ENCODE data around the gene RERE.
"Not testable (repeated sequence)": the region's sequence is repeated elsewhere in the genome, so short reads cannot be mapped to it uniquely, and the experiment has no call there.

RERE gene

GRCh38 chr1:8633741-8634501, 183.5 kb downstream of the RERE start:
- no peak for DNase-seq (ENCODE audit: low spot score)

- DNase-seq (ENCODE audit: low spot score) = no peak
Observed at GRCh38 chr1:8632102-8632501, 185.3 kb downstream of the RERE start.

GRCh38 chr1:8631163-8631562, 186.3 kb downstream of the RERE start:
- no peak for DNase-seq (ENCODE audit: low spot score)

GRCh38 chr1:8629241-8630091, 188.0 kb downstream of the RERE start:
- DNase-seq (ENCODE audit: low spot score) = peak; percentile 57

GRCh38 chr1:8628606-8629005, 188.8 kb downstream of the RERE start:
- no peak for DNase-seq (ENCODE audit: low spot score)

- no peak for DNase-seq (ENCODE audit: low spot score)
Observed at GRCh38 chr1:8627728-8628127, 189.7 kb downstream of the RERE start.

- no peak for DNase-seq (ENCODE audit: low spot score)
Observed at GRCh38 chr1:8625981-8626898, 191.2 kb downstream of the RERE start.

GRCh38 chr1:8625491-8625890, 191.9 kb downstream of the RERE start:
- no peak for DNase-seq (ENCODE audit: low spot score)

GRCh38 chr1:8623651-8624192, 193.7 kb downstream of the RERE start:
- DNase-seq (ENCODE audit: low spot score) = peak; percentile 49

- DNase-seq (ENCODE audit: low spot score) = not testable (repeated sequence)
Observed at GRCh38 chr1:8621785-8622348, 195.6 kb downstream of the RERE start.

GRCh38 chr1:8621034-8621582, 196.3 kb downstream of the RERE start:
- not testable (repeated sequence) for DNase-seq (ENCODE audit: low spot score)

GRCh38 chr1:8619917-8620502, 197.4 kb downstream of the RERE start:
- DNase-seq (ENCODE audit: low spot score) = not testable (repeated sequence)

GRCh38 chr1:8619419-8619818, 198.0 kb downstream of the RERE start:
- DNase-seq (ENCODE audit: low spot score) = not testable (repeated sequence)

- not testable (repeated sequence) for DNase-seq (ENCODE audit: low spot score)
Observed at GRCh38 chr1:8616791-8617190, 200.6 kb downstream of the RERE start.

GRCh38 chr1:8611634-8612515, 205.6 kb downstream of the RERE start:
- peak; percentile 25 for DNase-seq (ENCODE audit: low spot score)

- no peak for DNase-seq (ENCODE audit: low spot score)
Observed at GRCh38 chr1:8607906-8608305, 209.5 kb downstream of the RERE start.

GRCh38 chr1:8604041-8604945, 213.1 kb downstream of the RERE start:
- DNase-seq (ENCODE audit: low spot score) = peak; percentile 93

GRCh38 chr1:8603220-8603616, 214.2 kb downstream of the RERE start:
- no peak for DNase-seq (ENCODE audit: low spot score)

Data from activated CD4-positive, alpha-beta T cell treated with anti-CD3 and anti-CD28 coated beads, Interleukin-2, Interleukin-4, amounts not matched to agents 100 ng/mL and 50 ng/mL, durations not matched to agents 16 hours and 8 hours (primary cell).